Islet of Langerhans (tissue), 1 donor: Measurements from ENCODE around the gene ARHGAP10.
"Not testable (repeated sequence)": the region's sequence is repeated elsewhere in the genome, so short reads cannot be mapped to it uniquely, and the experiment has no call there.

ENCODE experiments used
- FAIRE-seq: peaks from one replicate; lab custom pipeline; 2011; peaks lifted over from hg19 to GRCh38; lab: Jason Lieb, UNC

ARHGAP10 gene

DNA sequence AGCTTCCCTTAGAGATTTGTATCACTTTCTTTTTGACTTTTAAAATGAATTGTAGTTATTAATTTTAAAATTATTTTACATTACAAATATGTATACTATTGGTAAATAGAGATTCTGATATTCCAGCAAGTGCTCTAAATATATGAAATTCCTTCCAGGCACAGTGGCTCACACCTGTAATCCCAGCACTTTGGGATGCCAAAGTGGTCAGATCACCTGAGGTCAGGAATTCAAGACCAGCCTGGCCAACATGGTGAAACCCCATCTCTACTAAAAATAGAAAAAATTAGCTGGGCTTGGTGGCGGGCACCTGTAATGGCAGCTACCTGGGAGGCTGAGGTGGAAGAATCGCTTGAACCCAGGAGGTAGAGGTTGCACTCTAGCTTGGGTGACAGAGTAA, 180.2 kb downstream of the ARHGAP10 start:
- FAIRE-seq: not testable (repeated sequence)

DNA sequence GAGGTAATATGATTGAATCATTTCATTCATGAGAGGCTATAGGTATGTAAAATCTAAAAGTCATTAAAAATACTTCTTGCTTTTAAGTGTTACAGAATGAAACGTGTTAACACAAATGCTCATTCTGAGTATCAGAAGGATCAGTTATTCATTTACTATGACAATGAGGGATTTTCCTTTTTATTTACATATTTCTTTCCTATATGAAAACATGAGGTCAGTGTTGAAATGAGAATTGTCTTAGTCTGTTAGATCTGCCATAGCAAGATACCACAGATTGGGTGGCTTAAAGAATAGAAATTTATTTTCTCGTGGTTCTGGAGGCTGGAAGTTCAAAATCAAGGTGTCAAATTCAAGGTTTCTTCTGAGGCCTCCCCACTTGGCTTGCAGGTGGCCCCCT, 181.2 kb downstream of the ARHGAP10 start:
- no peak for FAIRE-seq

- no peak for FAIRE-seq
Measured at GRCh38 chr4:147916351-147916750, 184.5 kb downstream of the ARHGAP10 start.

- no peak for FAIRE-seq
Measured at GRCh38 chr4:147923381-147923780, 191.5 kb downstream of the ARHGAP10 start.

DNA sequence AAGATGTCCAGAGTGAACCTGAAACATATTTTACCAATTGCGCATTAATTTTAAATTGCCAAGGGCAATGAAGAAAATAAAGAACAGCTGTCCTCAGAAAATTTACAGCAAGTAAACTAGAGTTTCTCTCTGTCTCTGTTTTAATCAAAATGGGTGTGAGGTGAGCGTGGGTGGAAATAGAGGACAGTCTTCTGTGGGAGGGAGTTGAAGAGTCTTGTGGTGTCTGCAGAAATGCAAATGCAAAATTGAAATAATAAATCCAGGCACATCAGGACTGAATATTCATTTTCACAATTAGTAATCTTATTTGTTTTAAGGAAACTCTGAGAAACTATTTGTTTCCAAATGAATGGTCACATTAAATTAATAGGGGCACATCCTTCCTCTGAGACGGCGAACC, 192.0 kb downstream of the ARHGAP10 start:
- FAIRE-seq: no peak

GRCh38 chr4:147924604-147925412, 192.9 kb downstream of the ARHGAP10 start:
- peak; percentile 43 for FAIRE-seq

DNA sequence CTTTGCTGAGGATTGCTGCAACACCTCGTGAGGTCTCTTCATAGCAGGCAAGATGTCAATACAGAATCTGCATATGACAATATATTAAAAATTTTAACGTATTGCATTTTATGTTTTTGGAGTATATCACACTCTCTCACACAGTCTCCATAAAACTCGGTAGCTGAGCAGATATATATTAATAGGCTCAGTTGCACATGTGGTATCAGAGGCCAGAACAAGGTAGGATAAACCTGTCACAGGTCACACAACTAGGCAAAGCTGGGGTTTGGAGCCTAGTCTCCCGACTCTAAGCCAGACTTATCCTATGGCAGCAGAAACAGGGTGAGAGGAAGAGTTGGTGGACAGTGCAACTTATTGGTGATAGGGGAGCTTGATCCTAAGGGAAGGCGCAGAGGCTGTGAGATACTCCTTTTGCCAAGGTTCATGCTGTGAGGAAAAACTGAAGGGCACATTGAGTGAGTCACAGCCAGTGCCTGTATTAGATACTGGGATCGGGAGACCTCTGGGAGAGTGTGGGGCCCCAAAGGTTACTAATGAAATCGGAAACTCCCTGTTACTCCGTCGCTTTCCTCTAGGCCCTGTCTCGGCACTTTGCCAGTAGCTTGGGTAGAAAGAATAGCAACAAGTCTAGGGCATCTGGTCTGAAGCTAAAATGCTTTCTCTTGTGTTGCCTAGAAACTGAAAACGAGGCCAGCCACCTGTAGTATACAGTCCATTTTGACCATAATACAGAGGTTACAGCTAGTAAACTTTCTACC, 195.7 kb downstream of the ARHGAP10 start:
- FAIRE-seq: peak; percentile 98

GRCh38 chr4:147928400-147928799, 196.5 kb downstream of the ARHGAP10 start:
- no peak for FAIRE-seq

DNA sequence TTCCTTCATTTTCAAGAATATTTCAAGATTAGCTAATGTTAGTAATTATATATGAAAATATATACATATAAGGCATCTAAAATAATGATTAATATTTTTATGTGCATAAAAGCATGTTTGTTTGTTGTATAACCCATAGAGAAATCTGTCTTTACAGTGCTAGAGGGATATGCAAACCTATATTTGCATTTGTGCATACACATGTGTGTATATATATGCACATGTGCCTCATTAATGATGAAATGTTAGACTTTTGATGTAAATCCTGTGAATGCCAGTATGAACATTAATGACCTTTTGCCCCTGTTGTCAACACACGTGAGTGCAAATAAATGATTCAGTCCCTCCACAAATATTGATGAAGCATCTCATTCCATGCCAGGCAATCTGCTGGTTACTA, 197.9 kb downstream of the ARHGAP10 start:
- FAIRE-seq: no peak

GRCh38 chr4:147933316-147933715, 201.4 kb downstream of the ARHGAP10 start:
- FAIRE-seq: no peak

DNA sequence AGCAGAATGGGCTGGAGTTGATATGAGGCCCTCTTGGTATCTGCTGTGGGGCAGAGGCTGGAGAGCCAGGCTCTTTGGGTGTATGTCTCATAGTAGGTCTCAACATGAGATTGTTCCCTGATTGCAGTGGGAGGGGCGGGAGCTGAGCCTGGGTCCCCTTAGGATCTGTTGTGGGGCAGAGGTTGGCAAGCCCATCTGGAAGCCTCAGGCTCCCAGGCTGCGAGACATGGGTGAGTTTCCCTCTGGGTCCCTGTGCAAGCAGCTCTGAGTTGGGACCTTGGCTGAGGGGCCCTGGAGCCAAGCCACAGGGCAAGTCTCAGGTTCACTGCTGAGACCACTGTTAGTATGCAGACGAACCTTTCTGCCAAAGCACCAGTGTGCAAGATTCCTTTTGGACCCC, 201.9 kb downstream of the ARHGAP10 start:
- FAIRE-seq: no peak

DNA sequence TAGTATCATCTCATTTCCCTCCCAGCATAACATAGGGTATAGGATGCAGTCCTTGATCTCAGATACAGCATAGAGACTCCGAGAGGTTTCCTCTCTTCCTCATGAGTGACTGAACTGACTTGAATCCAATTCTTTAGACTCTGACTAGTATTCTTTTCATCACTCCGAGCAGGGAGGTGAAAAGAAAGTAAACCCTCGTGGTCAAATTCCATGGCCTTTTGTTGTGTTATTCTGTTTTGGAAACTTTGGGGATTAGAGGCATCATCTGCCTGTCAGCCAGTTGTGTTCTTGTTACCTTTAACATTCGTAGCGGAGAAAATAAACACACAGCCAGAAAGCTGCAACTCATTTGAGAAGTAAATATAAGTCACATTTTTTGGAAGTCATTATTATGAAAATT, 206.6 kb downstream of the ARHGAP10 start:
- FAIRE-seq: no peak

- FAIRE-seq: no peak
Measured at GRCh38 chr4:147940171-147940570, 208.3 kb downstream of the ARHGAP10 start.

GRCh38 chr4:147941373-147941772, 209.5 kb downstream of the ARHGAP10 start:
- FAIRE-seq: no peak

DNA sequence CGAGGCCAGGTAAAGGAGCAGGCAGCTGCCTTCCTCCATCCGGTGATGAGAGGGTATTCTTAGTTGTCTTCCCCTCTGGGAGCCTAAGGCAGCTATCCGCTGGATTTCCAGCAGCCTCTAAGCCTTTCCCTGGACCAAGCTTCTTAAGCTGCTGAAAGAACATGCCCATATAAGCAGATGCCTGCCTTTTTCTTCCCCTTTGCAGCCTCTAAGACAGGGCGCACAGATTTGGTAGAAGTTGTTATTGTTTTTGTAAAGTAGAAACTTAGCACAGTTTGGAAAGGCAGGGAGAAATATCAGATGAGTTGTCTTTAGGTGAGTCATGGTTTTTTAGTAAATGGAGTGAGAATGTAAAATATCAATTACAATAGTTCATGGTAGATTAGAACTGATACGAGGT, 210.8 kb downstream of the ARHGAP10 start:
- FAIRE-seq: no peak

DNA sequence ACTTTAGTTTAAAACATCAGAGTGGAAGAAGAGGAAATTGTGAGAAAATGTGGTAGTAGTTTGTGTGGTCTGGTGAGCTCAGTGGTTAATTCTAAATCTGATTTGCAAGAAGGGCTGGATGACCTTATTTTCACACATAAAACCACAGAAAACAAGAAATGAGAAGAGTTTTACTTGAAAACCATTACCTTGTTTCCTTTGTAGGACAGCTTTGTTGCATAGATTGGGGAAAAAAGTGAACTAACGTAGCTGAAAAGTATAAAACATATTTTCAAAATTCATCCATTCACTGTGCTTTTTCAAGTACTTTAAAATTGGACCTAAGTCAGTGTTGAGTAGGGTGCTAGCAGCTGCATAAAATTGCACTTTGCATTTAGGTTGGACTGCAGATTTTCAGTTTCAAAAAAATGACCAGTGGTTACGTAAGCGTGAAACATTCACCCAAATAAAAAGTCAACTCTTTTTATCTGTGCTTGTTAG, 211.3 kb downstream of the ARHGAP10 start:
- no peak for FAIRE-seq

GRCh38 chr4:147944249-147944648, 212.4 kb downstream of the ARHGAP10 start:
- FAIRE-seq: no peak

DNA sequence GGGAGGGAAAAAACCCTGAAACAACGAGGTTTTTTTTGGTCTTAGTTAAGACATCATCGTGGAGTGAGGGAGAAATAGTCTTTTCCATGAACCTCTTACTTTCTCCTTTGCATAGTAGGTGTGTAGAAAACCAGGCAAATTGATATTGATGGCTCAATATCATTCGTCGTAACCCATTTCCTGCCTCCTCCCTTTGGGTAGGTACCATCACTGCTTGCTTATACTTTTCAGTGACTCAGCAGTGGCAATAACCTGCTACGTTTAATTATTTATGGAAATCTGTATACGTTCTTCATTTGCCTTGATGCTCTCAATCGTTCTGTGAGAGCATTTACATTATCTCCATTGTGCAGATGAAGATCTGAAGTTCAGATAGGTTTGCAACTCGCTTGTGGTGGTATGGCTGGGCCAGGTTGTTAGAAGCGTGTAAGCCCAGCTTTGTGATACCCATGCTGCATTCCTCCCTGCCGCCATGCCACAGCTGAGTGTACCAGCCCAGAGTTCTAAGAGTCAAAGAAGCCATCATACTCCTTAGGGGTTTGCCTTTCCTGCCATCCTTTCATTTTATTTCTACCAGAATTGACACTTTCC, 212.9 kb downstream of the ARHGAP10 start:
- FAIRE-seq: no peak

- FAIRE-seq: no peak
Measured at GRCh38 chr4:147948336-147948735, 216.4 kb downstream of the ARHGAP10 start.

DNA sequence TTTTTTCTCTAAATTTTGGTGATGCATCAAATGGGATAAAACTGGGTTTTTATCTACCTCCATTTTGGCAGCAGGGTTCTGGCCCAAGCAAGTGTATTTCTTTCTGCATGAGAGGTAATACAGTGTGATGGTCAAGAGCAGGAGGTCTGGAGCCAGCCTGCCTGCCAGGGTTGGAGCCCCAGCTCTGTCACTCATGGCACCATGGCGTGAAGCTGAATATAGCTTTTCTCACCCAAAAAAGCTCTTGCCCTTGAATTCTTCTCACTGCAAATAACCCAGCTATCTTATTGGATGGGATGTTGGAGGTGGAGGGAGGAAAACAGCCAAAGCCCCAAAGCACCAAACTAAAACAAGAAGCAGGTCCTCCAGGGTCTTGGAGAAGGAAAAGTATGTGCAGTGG, 218.4 kb downstream of the ARHGAP10 start:
- FAIRE-seq: no peak

- no peak for FAIRE-seq
Measured at GRCh38 chr4:147950841-147951240, 219.0 kb downstream of the ARHGAP10 start.

DNA sequence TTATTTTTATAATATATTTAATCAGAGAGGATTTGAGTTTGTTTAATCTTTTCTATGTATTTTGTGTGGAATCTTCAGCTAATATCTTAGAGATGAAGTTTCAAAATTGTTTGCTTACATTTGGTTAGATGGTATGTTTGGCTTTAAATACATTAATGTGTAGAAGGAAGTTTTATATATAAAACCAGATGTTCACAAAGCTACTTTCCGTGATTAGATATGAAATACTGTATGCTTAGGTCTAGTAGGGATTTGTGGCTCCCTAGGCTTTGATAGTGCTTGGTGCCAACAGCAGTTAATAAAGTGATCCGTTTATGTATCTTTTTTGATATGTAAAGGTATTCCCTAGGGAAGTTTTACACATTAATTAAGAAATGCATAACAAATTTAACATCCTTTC, 223.0 kb downstream of the ARHGAP10 start:
- no peak for FAIRE-seq
